Stimulated activated CD8-positive, alpha-beta memory T cell treated with anti-CD3 and anti-CD28 coated beads, Interleukin-7, amount 100 ng/mL, for 48 hours (primary cell): Measurements from ENCODE around the gene CDK9.

Experiments used
- DNase-seq, 2 donors: peaks; one replicate each; pipeline ENCODE4 v3.0.0-alpha.2; 2020; ENCODE audit warnings: low read depth in 1 of 2; ENCODE audit errors: extremely low read depth in 1 of 2

Gene CDK9

GRCh38 chr9:127761061-127761460 is 24.8 kb upstream of the CDK9 start:
- no peak for DNase-seq

DNA sequence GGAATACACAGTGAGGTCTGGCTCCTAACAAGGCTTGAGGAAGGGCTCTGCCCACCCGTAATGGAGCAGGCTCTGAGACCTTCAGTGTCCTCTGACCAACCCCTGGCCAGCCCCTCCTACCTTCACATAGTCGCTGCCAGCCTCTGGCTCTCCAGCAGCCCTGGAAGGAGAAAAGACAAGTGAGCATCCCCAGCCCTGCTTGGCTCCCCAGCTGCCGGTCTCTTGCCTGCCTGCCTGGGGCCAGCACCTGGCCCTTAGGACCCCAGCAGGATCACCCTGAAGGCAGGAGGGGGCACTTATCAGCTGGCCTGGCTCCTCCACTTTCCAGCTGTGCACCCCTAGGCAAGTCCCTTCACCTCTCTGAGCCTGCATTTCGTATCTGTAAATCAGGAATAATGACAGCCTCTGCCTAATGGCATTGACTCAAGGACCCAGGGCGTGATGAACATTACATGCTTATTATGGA is 24.3 kb upstream of the CDK9 start:
- no peak for DNase-seq

GRCh38 chr9:127762111-127762676 is 23.6 kb upstream of the CDK9 start:
- DNase-seq: no peak

DNA sequence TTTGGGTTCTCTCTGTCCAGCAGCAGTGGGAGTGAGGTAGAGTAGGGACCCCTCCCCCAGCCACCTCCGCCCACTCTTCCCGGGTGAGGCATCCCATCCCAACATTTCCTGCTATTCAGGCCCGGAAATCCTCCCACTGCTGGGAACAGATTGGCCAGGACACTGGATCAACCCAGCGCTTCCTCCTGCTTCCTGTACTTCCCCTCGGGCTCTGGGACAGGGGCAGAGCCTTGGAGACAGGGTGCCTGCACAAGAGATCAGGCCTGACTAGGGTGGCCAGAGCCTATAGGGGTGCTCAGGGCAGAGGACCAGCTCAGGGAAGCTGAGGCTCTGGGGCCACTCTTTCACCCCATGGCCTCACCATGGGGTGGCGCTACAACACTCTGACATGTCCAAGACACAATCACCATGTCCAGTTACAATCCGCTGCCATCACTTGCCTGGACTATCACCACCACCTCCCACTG is 21.9 kb upstream of the CDK9 start:
- no peak for DNase-seq

DNA sequence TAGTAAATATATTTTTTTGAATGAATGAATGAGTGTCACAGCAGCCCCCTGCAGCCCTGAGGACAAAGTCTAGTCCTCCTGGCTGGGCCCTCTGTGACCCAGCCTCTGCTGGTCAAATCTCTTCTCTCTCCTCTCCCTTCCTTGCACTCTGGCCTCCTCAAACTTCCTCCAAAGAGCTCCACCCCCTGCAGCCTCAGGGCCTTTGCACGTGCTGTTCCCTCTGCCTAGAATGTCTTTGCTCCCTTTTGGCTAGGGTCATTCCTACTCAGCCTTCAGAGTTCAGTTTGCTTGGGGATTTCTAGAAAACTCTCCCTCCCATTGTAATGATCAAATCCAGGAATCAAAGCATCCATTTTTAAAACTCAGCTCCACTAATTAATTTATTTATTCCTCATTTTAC is 20.4 kb upstream of the CDK9 start:
- DNase-seq: no peak

DNA sequence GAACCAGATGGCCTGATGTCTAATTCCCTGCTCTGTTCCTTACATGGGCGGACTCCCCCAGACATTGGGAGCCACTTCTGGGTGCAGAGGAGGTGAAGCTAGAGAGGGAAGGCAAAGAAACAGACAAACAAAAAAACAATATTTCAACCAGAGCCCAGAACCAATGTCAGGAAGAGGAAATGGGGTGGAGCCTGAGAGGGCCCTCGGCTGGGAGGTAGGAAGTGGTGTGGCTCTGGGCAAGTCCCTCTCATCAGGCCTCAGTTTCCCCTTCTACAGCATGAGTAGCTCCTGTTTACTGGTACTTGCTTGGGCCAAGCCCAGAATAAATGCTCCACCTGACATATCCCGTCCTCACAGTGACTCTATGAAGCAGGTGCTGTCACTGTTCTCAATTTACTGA is 18.4 kb upstream of the CDK9 start:
- no peak for DNase-seq

- DNase-seq: no peak
Observed at GRCh38 chr9:127767909-127768331, 17.9 kb upstream of the CDK9 start.

DNA sequence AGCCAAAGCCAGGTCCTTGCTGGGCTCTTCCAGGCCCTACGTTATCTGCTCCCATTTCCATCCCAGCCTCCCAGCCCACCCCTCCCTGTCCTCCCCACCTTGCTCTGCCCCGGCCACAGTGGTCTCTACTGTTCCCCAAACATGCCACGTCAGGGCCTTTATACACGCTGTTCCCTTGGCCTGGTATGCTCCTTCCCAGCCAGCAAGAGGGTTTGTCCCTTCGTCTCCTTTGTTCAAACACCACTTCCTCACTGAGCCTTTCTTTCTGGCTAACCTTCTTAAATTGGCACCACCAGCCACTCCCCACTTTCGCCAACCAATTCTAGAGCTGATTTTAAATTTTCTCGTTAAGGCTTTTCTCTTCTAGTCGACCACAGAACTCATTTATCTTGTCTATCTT is 17.1 kb upstream of the CDK9 start:
- DNase-seq: no peak

GRCh38 chr9:127769101-127769500 is 16.7 kb upstream of the CDK9 start:
- no peak for DNase-seq

DNA sequence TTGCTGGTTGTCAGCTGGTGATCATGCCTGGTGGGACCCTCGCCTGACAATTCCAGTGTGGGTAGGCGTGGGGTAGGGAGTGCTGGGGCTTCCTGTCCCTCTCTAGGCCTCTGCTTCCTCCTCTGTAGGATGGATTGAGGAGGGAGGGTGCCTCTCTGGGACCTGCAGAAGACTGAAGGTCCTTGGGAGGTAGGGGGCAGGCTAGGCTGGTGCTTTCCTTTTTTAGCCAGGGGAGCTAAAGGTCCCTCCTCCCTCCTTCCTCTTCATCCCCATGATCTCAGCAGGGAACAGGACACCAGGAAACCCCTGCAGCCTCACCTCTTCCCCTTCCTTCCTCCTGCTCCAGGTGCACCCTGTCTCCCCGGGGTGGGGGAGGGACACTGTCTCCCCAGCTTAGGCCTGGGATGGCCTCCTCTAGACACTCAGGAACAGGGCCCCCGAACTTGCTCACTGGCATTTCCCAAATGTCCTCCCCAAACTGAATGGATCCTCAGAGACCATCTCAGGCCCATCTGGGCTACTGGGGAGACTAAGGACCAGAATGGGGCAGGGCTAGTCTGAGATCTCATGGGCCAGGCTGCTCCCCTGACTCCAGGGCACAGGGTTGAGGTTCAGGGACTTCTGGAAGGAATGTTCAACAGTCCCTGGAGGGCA is 15.8 kb upstream of the CDK9 start:
- DNase-seq: no peak

GRCh38 chr9:127770583-127770904 is 15.3 kb upstream of the CDK9 start:
- DNase-seq: no peak

GRCh38 chr9:127770905-127771569 is 14.8 kb upstream of the CDK9 start:
- DNase-seq: peak; percentile 96 to 97

DNA sequence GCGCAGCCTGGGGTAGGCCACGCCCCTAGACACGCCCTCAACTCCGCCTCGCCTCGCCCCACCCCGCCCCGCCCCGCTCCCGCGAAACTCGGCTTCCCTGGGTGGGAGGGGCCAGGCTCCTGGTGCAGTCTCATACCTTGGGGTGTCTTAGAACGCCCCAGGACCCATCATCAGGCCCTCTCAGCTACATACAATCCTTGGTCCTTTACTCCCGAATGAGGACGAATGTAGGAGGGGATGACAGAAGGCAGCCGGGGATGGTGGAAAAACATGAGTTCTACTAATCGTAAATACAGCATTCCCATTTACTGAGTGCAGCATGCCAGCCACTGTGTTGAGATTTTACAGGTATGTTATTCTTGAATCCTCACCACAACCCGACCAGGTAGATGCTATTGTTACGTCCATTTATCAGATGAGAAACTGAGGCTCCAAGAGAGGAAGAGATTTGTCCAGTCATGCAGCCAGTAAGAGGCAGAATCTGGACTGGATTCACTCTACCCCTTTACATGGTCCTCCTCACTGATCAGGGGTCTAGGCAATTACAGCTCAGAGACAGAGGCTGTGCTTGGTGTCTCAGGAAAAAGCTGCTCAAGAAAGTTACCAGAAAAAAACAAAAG is 14.2 kb upstream of the CDK9 start:
- DNase-seq: no peak

DNA sequence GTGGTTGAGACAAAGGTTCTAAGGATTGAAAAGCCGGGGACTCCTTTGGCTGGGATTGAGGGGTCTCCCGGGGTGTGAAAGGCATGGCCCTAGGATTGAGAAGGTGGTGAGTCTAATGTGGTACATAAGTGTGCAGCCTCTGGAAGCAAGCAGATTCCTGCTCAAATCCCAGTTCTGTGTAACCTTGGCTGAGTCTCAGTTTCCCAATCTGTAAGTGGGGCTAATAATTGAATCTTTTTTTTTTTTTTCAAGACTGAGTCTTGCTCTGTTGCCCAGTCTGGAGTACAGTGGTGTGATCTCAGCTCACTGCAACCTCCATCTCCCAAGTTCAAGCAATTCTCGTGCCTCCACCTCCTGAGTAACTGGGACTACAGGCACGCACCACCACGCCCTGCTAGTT is 13.2 kb upstream of the CDK9 start:
- DNase-seq: no peak

DNA sequence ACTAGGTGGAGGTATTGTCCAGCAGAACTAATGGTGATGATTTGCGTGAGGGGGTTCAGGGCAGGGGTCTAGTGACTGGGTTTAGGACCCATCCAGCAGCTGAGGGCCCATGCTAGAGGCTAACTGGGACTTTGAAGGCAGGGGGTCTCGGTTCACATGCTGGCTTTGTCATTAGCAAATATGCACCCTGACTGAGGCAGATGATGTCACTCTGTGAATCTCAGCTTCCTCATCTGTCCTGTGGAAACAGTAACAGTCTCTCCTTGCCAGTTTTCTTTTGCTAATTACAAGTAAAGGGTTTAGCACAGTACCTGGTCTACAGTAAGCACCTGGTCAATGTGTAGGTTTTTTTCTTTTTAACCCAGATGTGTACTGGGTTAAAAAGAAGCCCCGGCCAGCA is 12.6 kb upstream of the CDK9 start:
- no peak for DNase-seq

DNA sequence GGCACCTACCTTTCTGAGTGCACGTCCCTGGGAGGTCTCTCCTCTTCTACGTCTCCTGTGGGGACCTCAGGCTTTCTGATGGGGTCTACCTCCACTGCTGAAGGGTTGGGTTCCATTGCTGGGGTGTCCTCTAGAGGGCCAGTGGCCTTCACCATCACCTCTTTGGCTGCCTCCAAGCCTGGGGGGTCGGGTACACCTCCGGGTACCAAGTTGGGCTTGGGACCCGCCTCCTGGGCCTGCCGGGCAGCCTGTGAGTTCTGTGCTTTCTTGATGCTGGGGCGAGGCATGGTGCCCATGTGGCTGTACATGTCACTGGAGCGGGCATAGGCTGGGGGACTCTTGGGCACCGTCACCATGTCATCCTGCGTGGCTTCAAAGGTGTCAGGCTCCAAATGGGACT is 11.9 kb upstream of the CDK9 start:
- no peak for DNase-seq

- DNase-seq: peak; percentile 50 to 63
Observed at GRCh38 chr9:127776195-127776923, 9.5 kb upstream of the CDK9 start.

DNA sequence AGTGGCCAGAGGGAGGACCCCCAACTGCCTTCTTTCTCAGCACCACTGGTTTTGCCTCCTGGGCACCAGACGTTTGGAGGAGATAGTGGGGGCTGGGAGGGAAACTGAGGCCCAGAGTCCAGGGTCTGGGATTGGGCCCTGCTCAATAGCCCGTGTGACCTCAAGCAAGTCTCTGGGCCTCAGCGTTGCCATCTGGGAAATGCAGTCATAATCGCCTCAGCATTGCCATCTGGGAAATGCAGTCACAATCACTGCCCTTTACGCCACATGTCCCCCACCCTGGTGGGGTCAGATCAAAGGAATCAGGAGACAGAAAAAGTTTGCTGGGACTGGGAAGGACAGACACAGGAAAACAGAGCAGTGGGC is 8.9 kb upstream of the CDK9 start:
- DNase-seq: no peak

GRCh38 chr9:127777368-127777980 is 8.4 kb upstream of the CDK9 start:
- no peak for DNase-seq

DNA sequence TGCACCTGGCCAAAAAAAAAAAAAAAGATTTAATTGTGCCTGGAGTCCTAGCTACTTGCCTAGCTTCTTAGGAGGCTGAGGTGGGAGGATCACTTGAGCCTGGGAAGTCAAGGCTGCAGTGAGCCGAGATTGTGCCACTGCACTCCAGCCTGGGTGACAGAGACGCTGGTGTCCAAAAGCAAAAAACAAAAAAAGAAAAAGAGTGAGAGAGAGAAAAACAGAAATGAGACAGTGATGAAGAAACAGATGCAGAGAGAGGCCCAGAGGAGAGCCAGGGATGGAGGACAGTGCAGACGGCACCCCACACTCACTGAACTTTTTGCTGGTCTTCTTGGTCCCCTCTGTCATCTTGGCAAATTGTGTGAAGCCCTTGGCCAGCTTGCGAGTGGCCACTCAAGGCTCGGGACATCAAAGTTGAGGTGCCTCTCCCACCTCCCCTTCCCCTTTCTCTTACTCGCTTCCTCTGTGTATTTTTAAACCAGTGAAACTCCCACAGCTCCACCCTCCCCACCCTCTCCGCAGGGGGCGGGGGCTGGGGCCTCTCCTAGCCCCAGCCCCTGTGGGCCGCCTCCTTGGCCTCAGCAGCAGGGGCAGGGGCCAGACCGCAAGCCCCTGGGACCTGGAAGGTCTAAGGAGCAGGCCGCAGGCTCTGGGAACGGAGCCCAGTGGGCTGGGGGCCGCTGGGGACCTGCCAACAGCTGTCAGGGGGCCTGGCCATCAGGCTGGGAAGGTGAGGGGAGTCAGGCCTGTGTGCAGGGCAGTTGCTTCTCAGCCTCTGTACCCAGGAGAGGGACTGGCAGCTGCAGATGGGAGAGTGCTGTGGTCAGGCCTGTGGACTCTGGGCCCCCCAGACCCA is 7.3 kb upstream of the CDK9 start, which contains the start of gene SH2D3C:
SH2D3C (minus strand) TSS at position 387 of the 856 bp plus-strand sequence; CDS start at position 348, 39 bp downstream.
- DNase-seq: no peak
